Left hindlimb (tissue), 1 donor: ENCODE measurements around the gene TMEM86A.
A peak's percentile ranks its signal among the peaks of the same experiment; 100 is the strongest.

ENCODE experiments used
- DNase-seq: peaks from one replicate; pipeline ENCODE4 v3.0.0-alpha.2; 2018

Gene TMEM86A

GRCh38 chr11:18727479-18728236 lies 29.1 kb downstream of the TMEM86A start:
- no peak for DNase-seq

GRCh38 chr11:18728658-18729057 lies 30.1 kb downstream of the TMEM86A start:
- no peak for DNase-seq

GRCh38 chr11:18729426-18729825 lies 30.8 kb downstream of the TMEM86A start:
- no peak for DNase-seq

GRCh38 chr11:18730020-18730419 lies 31.4 kb downstream of the TMEM86A start:
- no peak for DNase-seq

GRCh38 chr11:18731441-18731840 lies 32.9 kb downstream of the TMEM86A start:
- DNase-seq = no peak

- DNase-seq = peak; percentile 62
These were observed 33.6 kb downstream of the TMEM86A start for GRCh38 chr11:18731949-18732821.

- DNase-seq = no peak
These were observed 34.6 kb downstream of the TMEM86A start for GRCh38 chr11:18733202-18733601.

- no peak for DNase-seq
These were observed 38.1 kb downstream of the TMEM86A start for GRCh38 chr11:18736590-18737148.

GRCh38 chr11:18737642-18738041 lies 39.1 kb downstream of the TMEM86A start:
- no peak for DNase-seq

- no peak for DNase-seq
These were observed 41.1 kb downstream of the TMEM86A start for GRCh38 chr11:18739685-18740084.

GRCh38 chr11:18741783-18742182 lies 43.2 kb downstream of the TMEM86A start:
- no peak for DNase-seq

GRCh38 chr11:18743365-18743764 lies 44.8 kb downstream of the TMEM86A start:
- no peak for DNase-seq

GRCh38 chr11:18743900-18744514 lies 45.4 kb downstream of the TMEM86A start:
- DNase-seq = no peak

GRCh38 chr11:18745251-18745650 lies 46.7 kb downstream of the TMEM86A start:
- DNase-seq = no peak

- no peak for DNase-seq
These were observed 50.3 kb downstream of the TMEM86A start for GRCh38 chr11:18748766-18749365.

- DNase-seq = no peak
These were observed 51.2 kb downstream of the TMEM86A start for GRCh38 chr11:18749681-18750319.

GRCh38 chr11:18750944-18751343 lies 52.4 kb downstream of the TMEM86A start:
- no peak for DNase-seq

GRCh38 chr11:18752502-18752901 lies 53.9 kb downstream of the TMEM86A start:
- DNase-seq = no peak

- DNase-seq = no peak
These were observed 55.7 kb downstream of the TMEM86A start for GRCh38 chr11:18754308-18754707.
